Smooth muscle cell (in vitro differentiated cells): ENCODE measurements around the gene APPL1. TPM values are rescaled to one million over a fixed set of nuclear protein-coding genes. Genes with fewer than 3 reads are reported as not detected.

ENCODE experiments used
- DNase-seq: peaks from one replicate; lab custom pipeline; 2025; ENCODE audit not compliant: unreplicated experiment; lab: John Stamatoyannopoulos, UW
- H2AFZ ChIP-seq: fragments of 200-600 bp; sonication (generic); 2 replicates; pipeline ENCODE4 v1.6.0; 2016; ENCODE audit warnings: antibody characterized with exemption, low read depth, mild to moderate bottlenecking
- H3F3A ChIP-seq: fragments of 200-600 bp; sonication (generic); 2 replicates; pipeline ENCODE4 v1.6.0; 2017; ENCODE audit warnings: antibody characterized with exemption, low read depth
- H3K27ac ChIP-seq: fragments of 200-600 bp; sonication (generic); 2 replicates; pipeline ENCODE4 v1.5.1; 2016; ENCODE audit warnings: low read depth, mild to moderate bottlenecking
- H3K27me3 ChIP-seq: fragments of 200-600 bp; sonication (generic); 2 replicates; pipeline ENCODE4 v1.6.1; 2016; ENCODE audit warnings: low read depth, mild to moderate bottlenecking
- H3K36me3 ChIP-seq: fragments of 200-600 bp; sonication (generic); 2 replicates; pipeline ENCODE4 v1.5.1; 2016; ENCODE audit warnings: low read depth
- H3K4me1 ChIP-seq: fragments of 200-600 bp; sonication (generic); 2 replicates; pipeline ENCODE4 v1.5.1; 2016; ENCODE audit warnings: low read depth
- H3K4me2 ChIP-seq: fragments of 200-600 bp; sonication (generic); 2 replicates; pipeline ENCODE4 v1.6.0; 2016; ENCODE audit warnings: mild to moderate bottlenecking
- H3K4me3 ChIP-seq: fragments of 200-600 bp; sonication (generic); 2 replicates; pipeline ENCODE4 v1.5.1; 2016; ENCODE audit warnings: mild to moderate bottlenecking
- H3K79me2 ChIP-seq: fragments of 200-600 bp; sonication (generic); 2 replicates; pipeline ENCODE4 v1.6.0; 2016; ENCODE audit warnings: low read depth, mild to moderate bottlenecking
- H3K9ac ChIP-seq: fragments of 200-600 bp; sonication (generic); 2 replicates; pipeline ENCODE4 v1.6.0; 2016; ENCODE audit warnings: low read depth
- H3K9me3 ChIP-seq: fragments of 200-600 bp; sonication (generic); replicated peaks from 2 replicates; pipeline ENCODE4 v1.5.1; 2016; ENCODE audit warnings: low read depth
- H4K20me1 ChIP-seq: fragments of 200-600 bp; sonication (generic); 2 replicates; pipeline ENCODE4 v1.6.0; 2016; ENCODE audit warnings: low read depth
- CTCF ChIP-seq: fragments of 200-600 bp; sonication (generic); IDR thresholded peaks from 2 replicates; pipeline ENCODE4 v1.5.1; 2017; ENCODE audit warnings: borderline replicate concordance, mild to moderate bottlenecking, antibody characterized with exemption; ENCODE audit not compliant: insufficient read depth, poor library complexity, severe bottlenecking
- WGBS: methylation state at CpG from one replicate; pipeline ENCODE4 v1.1.7; 2016; ENCODE audit warnings: low lambda C conversion rate; 5-methylcytosine and 5-hydroxymethylcytosine counted together
- polyA plus RNA-seq: library from polyadenylated mRNA; unstranded; fragments of >200 nt; fragmentation: Nextera tagmentation; extraction: Ambion mirVana; gene quantifications from 2 replicates; pipeline ENCODE4 v1.2.1, GENCODE V29; 2016
- total RNA-seq: library from RNA; depleted of rRNA; stranded (reverse); fragments of >200 nt; gene quantifications from 2 replicates; pipeline ENCODE4 v1.2.3, GENCODE V29; 2014

Gene APPL1
- total and polyA plus RNA-seq, 2 experiments from 2014 or later, result 23.1 to 30.2 TPM

- no peak for TF ChIP-seq CTCF
- Histone ChIP-seq H3K4me3 (no peak overlapping the region), H3K79me2 (no peaks in the 10 kb centered on the region), H3F3A (no peaks in the 10 kb centered on the region), H3K4me1 (no peaks in the 10 kb centered on the region), H2AFZ (no peak overlapping the region), H3K9ac (no peak overlapping the region), H3K27me3 (no peaks in the 10 kb centered on the region), H3K27ac (no peak overlapping the region), H3K9me3 (no peaks in the 10 kb centered on the region), H4K20me1 (no peaks in the 10 kb centered on the region), H3K36me3 (peaks cover 23% of the 10 kb centered on the region), H3K4me2 (no peak overlapping the region)
- 90% methylated on average over 3 of the region's 3 CpGs for WGBS
- DNase-seq, result no peak
Measured at GRCh38 chr3:57256844-57257243, 29.3 kb downstream of the APPL1 start.

GRCh38 chr3:57257678-57258077 lies 30.1 kb downstream of the APPL1 start:
- no peaks in the 10 kb centered on the region for H3K27me3 ChIP-seq
- no peak overlapping the region for H3K4me2 ChIP-seq
- H3K9me3 ChIP-seq, result no peaks in the 10 kb centered on the region
- H4K20me1 ChIP-seq, result no peaks in the 10 kb centered on the region
- H3K27ac ChIP-seq, result no peak overlapping the region
- H3F3A ChIP-seq, result no peaks in the 10 kb centered on the region
- no peak overlapping the region for H3K9ac ChIP-seq
- DNase-seq, result no peak
- peaks cover 23% of the 10 kb centered on the region for H3K36me3 ChIP-seq
- no peak overlapping the region for H2AFZ ChIP-seq
- no peaks in the 10 kb centered on the region for H3K4me1 ChIP-seq
- no peak overlapping the region for H3K4me3 ChIP-seq
- TF ChIP-seq CTCF, result no peak
- no peaks in the 10 kb centered on the region for H3K79me2 ChIP-seq

- no peaks in the 10 kb centered on the region for H3K27me3 ChIP-seq
- no peaks in the 10 kb centered on the region for H3K79me2 ChIP-seq
- no peak for TF ChIP-seq CTCF
- no peaks in the 10 kb centered on the region for H3K9me3 ChIP-seq
- no peaks in the 10 kb centered on the region for H3K4me1 ChIP-seq
- no peak overlapping the region for H3K4me2 ChIP-seq
- no peaks in the 10 kb centered on the region for H4K20me1 ChIP-seq
- H2AFZ ChIP-seq, result no peak overlapping the region
- no peaks in the 10 kb centered on the region for H3F3A ChIP-seq
- H3K27ac ChIP-seq, result no peak overlapping the region
- no peak overlapping the region for H3K9ac ChIP-seq
- H3K4me3 ChIP-seq, result no peak overlapping the region
- 96% methylated on average over 4 of the region's 4 CpGs for WGBS
- H3K36me3 ChIP-seq, result peaks cover 44% of the 10 kb centered on the region
- no peak for DNase-seq
Measured at GRCh38 chr3:57261119-57261518, 33.6 kb downstream of the APPL1 start.

GRCh38 chr3:57261929-57262328 lies 34.4 kb downstream of the APPL1 start:
- Histone ChIP-seq H3K27ac (no peak overlapping the region), H3K9me3 (no peaks in the 10 kb centered on the region), H4K20me1 (no peaks in the 10 kb centered on the region), H3K4me2 (no peak overlapping the region), H3K36me3 (peaks cover 46% of the 10 kb centered on the region), H3K9ac (no peak overlapping the region), H3K27me3 (no peaks in the 10 kb centered on the region), H3K4me3 (no peak overlapping the region), H3F3A (no peaks in the 10 kb centered on the region), H3K4me1 (no peaks in the 10 kb centered on the region), H3K79me2 (no peaks in the 10 kb centered on the region), H2AFZ (no peak overlapping the region)
- TF ChIP-seq CTCF, result no peak
- WGBS, result 97% methylated on average over 3 of the region's 3 CpGs
- no peak for DNase-seq
